NCI-H1930 (cell line): ENCODE measurements around the gene SEMA6D.
A peak's percentile ranks its signal among the peaks of the same experiment; 100 is the strongest.
"Not testable (repeated sequence)": the region's sequence is repeated elsewhere in the genome, so short reads cannot be mapped to it uniquely, and the experiment has no call there.

Experiments
- DNase-seq, 2 experiments: peaks; one replicate each; lab custom pipeline; 2025; lab: John Stamatoyannopoulos, UW

The SEMA6D gene

DNA sequence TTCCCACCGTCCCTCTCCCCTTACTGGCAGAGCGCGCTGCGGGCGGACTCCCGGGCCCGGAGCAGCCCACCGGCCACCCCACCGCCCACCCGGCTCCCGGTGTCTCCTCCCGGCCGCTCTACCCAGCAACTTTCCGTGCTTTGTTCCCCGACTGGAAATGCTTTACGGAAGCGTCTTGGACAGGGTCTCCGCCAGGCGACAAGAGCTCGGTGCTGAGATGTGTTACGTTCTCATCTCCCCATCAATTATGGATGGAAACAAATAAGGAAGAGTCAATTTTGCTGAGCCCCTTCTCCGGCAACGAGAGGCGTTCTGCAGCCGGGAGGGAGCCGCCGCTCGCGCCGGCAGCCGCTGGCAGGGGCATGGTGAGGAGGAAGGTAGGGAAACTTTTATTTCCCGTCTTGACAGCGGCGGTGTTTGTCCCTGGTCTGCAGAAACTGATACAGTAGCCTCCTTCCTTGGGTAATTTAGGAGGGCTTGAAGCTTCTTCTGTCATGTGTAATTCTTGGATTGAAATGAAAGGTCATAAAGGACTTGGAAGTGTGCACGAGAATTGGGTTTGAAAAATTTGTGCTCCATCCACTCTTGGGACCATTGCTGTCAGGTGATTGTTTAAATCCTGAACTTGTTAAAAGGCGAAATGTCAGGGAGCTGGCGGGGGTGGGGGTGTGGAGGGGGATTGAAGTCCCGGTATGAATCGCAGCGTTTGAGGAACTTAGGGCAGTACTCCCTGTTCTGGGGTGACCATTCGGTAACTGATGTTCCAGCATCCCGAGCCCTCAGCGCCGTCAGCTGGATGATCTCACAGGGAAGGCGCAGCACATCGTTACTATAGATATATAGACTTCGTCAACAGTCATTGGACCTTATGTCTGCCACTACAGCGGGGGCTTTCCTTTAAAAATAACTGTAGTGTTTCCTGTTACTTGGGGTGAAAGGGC lies 1.5 kb downstream of the SEMA6D start:
- peak in 1 of 2 experiments; percentile 5 for DNase-seq

DNA sequence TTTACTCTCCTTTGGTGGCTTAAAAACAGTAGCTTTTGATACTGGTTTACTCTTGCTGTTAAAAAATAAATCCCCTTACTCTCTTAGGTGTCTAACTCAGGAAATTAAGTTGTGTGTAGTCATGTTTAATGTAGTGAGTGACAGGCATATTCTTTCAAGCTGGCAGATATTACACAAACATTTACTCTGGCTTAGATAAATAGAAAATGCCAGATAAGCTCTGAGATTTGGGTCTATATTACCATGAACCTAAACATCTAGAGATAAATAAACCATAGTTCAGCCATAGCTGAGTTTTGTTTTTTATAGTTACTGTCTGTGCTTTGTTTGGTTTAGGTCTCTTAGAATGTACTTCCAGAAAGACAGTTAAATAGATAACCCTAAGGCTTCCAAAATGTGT lies 2.4 kb downstream of the SEMA6D start:
- no peak for DNase-seq

GRCh38 chr15:47720555-47720954 lies 3.2 kb downstream of the SEMA6D start:
- DNase-seq = no peak

DNA sequence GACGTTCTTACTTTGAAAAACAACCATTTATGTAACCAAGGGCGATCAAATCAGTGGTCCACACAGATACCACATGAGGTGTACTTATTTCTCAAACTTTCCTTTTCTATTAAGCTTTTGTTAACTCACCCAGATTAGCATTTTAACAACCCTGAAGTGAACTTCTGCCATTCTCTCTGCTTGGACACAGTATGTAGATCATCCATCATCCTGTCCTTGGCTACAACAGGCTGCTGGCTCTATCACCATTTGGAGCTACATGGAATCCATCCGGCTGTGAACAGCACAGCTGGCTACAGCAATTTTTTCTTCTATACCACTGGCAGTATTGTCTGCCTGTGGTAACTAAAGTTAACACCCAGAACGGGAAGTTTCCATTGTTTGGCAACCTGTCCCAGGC lies 4.4 kb downstream of the SEMA6D start:
- no peak for DNase-seq

DNA sequence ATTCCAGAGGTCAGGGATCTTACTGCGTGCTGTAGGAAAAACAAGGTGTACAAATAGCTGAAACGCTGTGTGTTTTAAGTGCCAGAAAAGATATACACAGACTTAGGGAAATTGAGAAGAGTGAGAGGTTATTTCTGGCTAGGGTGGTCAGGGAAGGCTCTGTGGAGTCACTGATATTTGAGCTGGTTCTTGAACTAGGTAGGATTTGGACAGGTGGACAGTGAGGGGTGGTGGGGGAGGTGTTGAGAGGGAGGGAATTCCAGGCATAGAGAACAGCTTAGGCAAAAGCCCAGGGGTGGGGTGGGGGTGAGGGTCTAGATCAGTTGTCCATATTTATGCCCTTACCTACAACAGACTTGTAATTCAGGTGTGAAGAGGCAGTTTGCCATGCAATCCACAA lies 7.0 kb downstream of the SEMA6D start:
- no peak for DNase-seq

- DNase-seq = no peak
Measured at GRCh38 chr15:47725051-47725450, 7.7 kb downstream of the SEMA6D start.

- DNase-seq = no peak
Measured at GRCh38 chr15:47725906-47726305, 8.6 kb downstream of the SEMA6D start.

- DNase-seq = no peak
Measured at GRCh38 chr15:47726399-47726823, 9.1 kb downstream of the SEMA6D start.

- no peak for DNase-seq
Measured at GRCh38 chr15:47727137-47727536, 9.8 kb downstream of the SEMA6D start.

GRCh38 chr15:47727676-47728075 lies 10.4 kb downstream of the SEMA6D start:
- no peak for DNase-seq

GRCh38 chr15:47728426-47728825 lies 11.1 kb downstream of the SEMA6D start:
- DNase-seq = no peak

DNA sequence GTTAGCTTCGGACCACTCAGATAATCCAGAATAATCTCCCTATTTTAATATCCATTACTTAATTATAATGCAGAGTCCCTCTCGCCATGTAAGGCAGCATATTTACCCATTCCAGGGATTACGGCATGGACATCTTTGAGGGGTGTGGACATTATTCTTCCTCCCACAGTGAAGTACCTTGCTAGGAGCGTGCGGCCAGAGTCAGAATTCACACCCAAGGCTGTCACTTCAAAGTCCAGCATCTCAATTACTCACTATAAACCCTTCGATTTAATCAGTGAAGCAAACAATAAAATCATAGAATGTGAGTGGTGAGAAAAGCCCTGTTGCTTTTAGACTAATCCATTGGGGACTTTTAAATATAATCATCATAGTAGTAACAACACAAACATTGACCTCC lies 11.6 kb downstream of the SEMA6D start:
- DNase-seq = no peak

DNA sequence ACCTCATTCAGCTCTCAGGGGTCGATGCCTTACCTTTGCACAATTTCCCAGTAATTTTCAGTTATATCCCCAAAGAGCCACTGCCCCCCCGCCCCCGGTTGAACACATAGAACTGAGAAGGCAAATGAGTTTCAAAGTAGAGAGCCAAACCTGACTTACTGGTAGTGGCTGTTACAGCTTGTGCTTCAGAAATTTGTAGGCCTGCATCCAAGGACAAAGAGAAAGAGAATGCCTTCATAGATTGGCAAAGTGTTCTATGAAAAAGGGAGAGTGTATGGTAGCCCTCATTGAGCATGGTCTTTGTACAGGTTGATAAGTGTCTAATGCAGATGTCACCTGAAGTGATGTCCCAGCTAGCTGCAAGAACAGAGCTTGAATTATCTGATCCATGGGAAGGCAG lies 13.9 kb downstream of the SEMA6D start:
- no peak for DNase-seq

DNA sequence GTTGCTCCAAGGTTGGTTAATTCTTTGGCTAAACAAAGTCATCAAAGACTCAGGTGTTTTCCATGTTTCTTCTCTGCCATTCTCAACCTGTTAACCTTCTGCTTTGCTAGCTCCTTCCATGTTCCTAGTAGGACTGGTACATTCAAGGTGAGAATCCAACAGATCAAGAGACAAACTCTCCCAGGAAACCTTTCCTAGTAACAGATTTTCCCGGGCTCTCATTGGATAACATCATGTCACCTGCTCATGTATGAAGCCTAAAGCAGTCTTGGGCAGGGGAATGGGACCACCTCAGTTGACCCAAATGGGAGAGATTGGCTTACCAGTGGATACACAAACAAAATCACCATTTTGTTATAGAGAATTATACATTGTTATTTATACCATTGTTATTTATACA lies 14.9 kb downstream of the SEMA6D start:
- DNase-seq = no peak

- DNase-seq = no peak
Measured at GRCh38 chr15:47733085-47733484, 15.8 kb downstream of the SEMA6D start.

- DNase-seq = no peak
Measured at GRCh38 chr15:47736143-47736786, 19.0 kb downstream of the SEMA6D start.

DNA sequence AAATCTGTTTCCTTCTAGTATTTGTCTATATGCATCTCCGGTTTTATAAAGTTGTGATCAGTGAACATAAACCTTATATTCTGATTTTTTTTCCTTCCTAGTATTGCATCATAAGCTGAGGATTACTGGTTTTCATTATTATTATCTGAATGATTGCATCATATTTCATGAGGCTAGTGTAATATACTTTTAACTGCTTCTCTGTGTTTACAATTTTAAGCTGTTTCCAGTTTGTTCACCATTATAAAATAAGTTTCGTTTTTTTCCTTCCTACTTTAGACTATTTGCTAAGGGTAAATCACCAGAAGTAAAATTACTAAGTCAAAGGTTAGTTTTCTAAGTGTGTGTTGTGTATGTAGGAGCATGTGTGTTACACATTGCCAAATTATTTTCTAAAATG lies 20.2 kb downstream of the SEMA6D start:
- no peak for DNase-seq

- not testable (repeated sequence) for DNase-seq
Measured at GRCh38 chr15:47738144-47738825, 21.0 kb downstream of the SEMA6D start.

- no peak for DNase-seq
Measured at GRCh38 chr15:47741082-47741481, 23.8 kb downstream of the SEMA6D start.

DNA sequence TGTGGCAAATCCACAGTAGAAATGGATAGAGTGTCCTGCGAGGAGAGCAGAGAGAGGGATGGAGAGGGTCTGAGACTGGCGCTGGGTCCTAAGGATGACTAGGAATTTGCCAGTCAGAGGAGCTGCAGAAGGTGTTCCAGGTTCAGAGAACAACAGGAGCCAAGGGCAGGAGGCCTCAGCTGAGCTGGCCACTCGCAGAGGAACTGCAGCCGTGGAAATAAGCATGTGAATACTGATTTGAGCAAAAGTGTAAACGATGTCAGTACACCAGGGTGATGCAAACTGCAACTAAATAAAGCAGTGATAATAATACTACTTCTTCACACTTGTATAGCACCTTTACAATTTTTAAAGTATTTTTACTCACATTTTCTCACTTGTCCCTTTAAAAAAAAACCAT lies 24.6 kb downstream of the SEMA6D start:
- no peak for DNase-seq

GRCh38 chr15:47742334-47742733 lies 25.0 kb downstream of the SEMA6D start:
- no peak for DNase-seq

DNA sequence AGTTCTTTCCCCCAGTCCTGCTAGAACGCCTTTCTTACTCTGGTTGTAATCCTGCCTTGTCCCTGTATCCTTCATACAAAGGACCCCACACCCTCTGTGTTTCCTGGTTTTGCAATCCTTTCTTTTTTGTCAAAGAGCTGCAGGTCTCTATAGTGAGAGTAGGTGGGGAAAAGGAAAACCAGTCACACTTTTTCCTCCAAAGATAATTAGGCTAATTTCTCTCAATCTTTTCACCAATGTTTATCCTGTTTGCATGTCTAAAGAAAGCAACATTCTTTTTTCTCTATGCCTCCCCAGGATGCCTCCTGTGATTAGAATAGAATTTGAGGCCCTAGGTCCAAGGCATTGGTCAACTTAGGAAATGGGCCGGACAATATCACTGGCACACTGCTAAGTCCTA lies 25.4 kb downstream of the SEMA6D start:
- DNase-seq = no peak

DNA sequence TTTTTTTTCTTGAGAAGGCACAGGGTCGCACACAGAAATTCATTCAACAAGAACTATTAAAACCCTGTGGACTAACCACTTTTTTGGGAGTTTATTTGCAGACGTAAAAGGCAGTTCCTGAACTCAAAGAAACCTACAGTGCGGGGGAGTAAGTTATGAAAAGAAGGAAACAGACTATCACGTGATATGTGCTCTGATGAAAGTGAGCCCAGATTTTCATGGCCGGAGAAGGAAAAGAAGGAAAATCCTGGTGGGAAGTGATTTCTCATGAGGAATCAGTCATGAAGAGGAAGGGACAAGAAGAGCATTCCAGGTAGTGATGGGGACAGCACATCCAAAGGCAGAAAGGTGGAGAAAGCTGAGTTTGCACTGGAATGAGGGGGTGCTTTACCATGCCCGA lies 26.1 kb downstream of the SEMA6D start:
- DNase-seq = no peak
